HG03060 (cell line): Measurements from ENCODE around the gene ATOH7.

ENCODE experiments used
- ATAC-seq: cut with Tn5 transposase; IDR thresholded peaks from one replicate; pipeline ENCODE4 v1.9.1; 2021; ENCODE audit warnings: low read depth, moderate number of reproducible peaks; ENCODE audit not compliant: unreplicated experiment

The ATOH7 gene

DNA sequence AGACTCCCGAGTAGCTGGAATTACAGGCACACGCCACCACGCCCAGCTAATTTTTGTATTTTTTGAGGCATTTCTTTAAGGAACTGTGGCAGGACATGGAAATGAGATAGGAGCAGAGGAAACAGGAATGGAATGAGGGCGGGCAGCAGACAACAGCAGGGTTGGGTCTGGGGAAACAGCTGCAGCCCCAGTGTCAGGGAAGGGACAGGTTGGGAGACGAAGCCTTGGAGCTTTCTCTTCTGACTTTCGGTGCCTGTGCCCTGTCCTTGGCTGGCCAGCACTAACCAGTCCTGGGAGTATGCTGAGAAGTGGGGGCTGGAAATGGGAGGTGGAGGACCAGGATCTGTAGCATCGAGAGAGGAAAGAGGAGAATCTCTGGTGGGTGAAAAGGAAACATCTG, 47.4 kb downstream of the ATOH7 start:
- ATAC-seq: no peak
